K562 (cell line): Measurements from ENCODE around the gene BCAM. TPM values are rescaled to one million over a fixed set of nuclear protein-coding genes. Genes with fewer than 3 reads are reported as not detected.
"Not testable (repeated sequence)": the region's sequence is repeated elsewhere in the genome, so short reads cannot be mapped to it uniquely, and the experiment has no call there.

Experiments
- ATAC-seq: fragments of 200-7000 bp; cut with Tn5 transposase; 3 replicates; pipeline ENCODE4 v1.9.1; 2020; ENCODE audit warnings: moderate library complexity
- BruUV-seq: library from RNA; stranded (reverse); fragments of 400-500 nt; replicated peaks from 2 replicates; lab custom pipeline; 2021; lab: Mats Ljungman, UMichigan
- CTCF ChIA-PET: fragments of 300-600 bp; formaldehyde crosslinking; extraction: SDS; loops from one replicate; lab custom pipeline; 2021; ENCODE audit warnings: low intra/inter-chr PET ratio; lab: Yijun Ruan, JAX
- POLR2A ChIA-PET: fragments of 300-600, 350-650 bp; sonication (Branson Sonifier 250); formaldehyde crosslinking; extraction: SDS; loops from one replicate; lab custom pipeline; 2021; ENCODE audit warnings: antibody characterized with exemption, inconsistent platforms; lab: Yijun Ruan, JAX
- DNase-seq, 4 experiments: peaks; one replicate each; pipeline versions ENCODE4 v3.0.0 to v3.0.0-alpha.2; 2011 to 2018; ENCODE audit warnings: low spot score in 3 of 4, mixed read lengths in 3 of 4; ENCODE audit errors: extremely low read depth in 1 of 4
- FAIRE-seq: peaks from 2 replicates; lab custom pipeline; 2011; peaks lifted over from hg19 to GRCh38; lab: Jason Lieb, UNC
- H2AFZ ChIP-seq: 2 replicates; pipeline ENCODE4 v1.6.0; 2011; ENCODE audit warnings: low read depth, low read length, control low read depth, inconsistent platforms
- H3K27ac ChIP-seq: fragments of 200-600 bp; 3 replicates; pipeline ENCODE4 v1.8.0; 2011; ENCODE audit warnings: low read depth, mild to moderate bottlenecking, control low read depth, inconsistent platforms, low read length, moderate library complexity, mixed read lengths; ENCODE audit errors: extremely low read depth
- H3K27me3 ChIP-seq, 2 experiments: fragments of 300-600 bp in 1 of 2; 2 replicates in 1 of 2; 3 replicates in 1 of 2; pipeline versions ENCODE4 v1.6.0 to v1.8.0; 2011; ENCODE audit warnings: inconsistent platforms in 2 of 2, low read length in 2 of 2, mild to moderate bottlenecking in 1 of 2, mixed read lengths in 1 of 2, moderate library complexity in 1 of 2; ENCODE audit not compliant: control insufficient read depth in 2 of 2, insufficient read depth in 2 of 2
- H3K36me3 ChIP-seq: fragments of 300-600 bp; 3 replicates; pipeline ENCODE4 v1.8.0; 2011; ENCODE audit warnings: mild to moderate bottlenecking, low read length, inconsistent platforms; ENCODE audit not compliant: control insufficient read depth, insufficient read depth
- H3K4me1 ChIP-seq, 2 experiments: fragments of 200-600 bp in 1 of 2; replicated peaks in 1 of 2; 2 replicates in 1 of 2; 3 replicates in 1 of 2; pipeline versions ENCODE4 v1.5.1 to v1.8.0; 2011; ENCODE audit warnings: inconsistent platforms in 2 of 2, low read length in 2 of 2, mild to moderate bottlenecking in 1 of 2, mixed read lengths in 1 of 2, moderate library complexity in 1 of 2; ENCODE audit not compliant: control insufficient read depth in 2 of 2, insufficient read depth in 2 of 2
- H3K4me2 ChIP-seq: 2 replicates; pipeline ENCODE4 v1.6.1; 2011; ENCODE audit warnings: low read length, control low read depth, inconsistent platforms, mixed read lengths; ENCODE audit not compliant: insufficient read depth
- H3K4me3 ChIP-seq: fragments of 200-600 bp; sonication (generic), shearing (Covaris generic); 2 replicates; pipeline ENCODE4 v1.5.1; 2016; ENCODE audit warnings: control low read depth, inconsistent platforms
- H3K79me2 ChIP-seq: fragments of 200-600 bp; 3 replicates; pipeline ENCODE4 v1.8.0; 2011; ENCODE audit warnings: low read length, inconsistent platforms; ENCODE audit not compliant: control insufficient read depth, insufficient read depth
- H3K9ac ChIP-seq, 2 experiments: 2 replicates each; pipeline versions ENCODE4 v1.6.0 to v1.6.1; 2011; ENCODE audit warnings: low read depth in 2 of 2, low read length in 2 of 2, control low read depth in 1 of 2, inconsistent platforms in 1 of 2, mild to moderate bottlenecking in 1 of 2, mixed read lengths in 1 of 2; ENCODE audit not compliant: insufficient read depth in 1 of 2
- H3K9me1 ChIP-seq: one replicate; pipeline ENCODE4 v1.6.0; 2011; ENCODE audit warnings: inconsistent platforms, mild to moderate bottlenecking, low read length, moderate library complexity; ENCODE audit not compliant: control insufficient read depth, insufficient read depth
- H3K9me3 ChIP-seq: replicated peaks from 2 replicates; pipeline ENCODE4 v1.5.1; 2011; ENCODE audit warnings: low read depth, low read length, inconsistent platforms; ENCODE audit not compliant: control insufficient read depth, insufficient read depth
- H4K20me1 ChIP-seq: replicated peaks from 2 replicates; pipeline ENCODE4 v1.6.1; 2011; ENCODE audit warnings: low read length, inconsistent platforms, mixed read lengths; ENCODE audit not compliant: control insufficient read depth, insufficient read depth
- BHLHE40 ChIP-seq: IDR thresholded peaks from 2 replicates; pipeline ENCODE4 v1.6.1; 2011; ENCODE audit warnings: low read length, improper control_type of control experiment
- CBFB ChIP-seq: sonication (generic); formaldehyde crosslinking; IDR thresholded peaks from 2 replicates; pipeline ENCODE4 v1.4.0; 2020; ENCODE audit warnings: mild to moderate bottlenecking, missing genetic modification reagents
- COPS2 ChIP-seq: fragments of 450-650 bp; conservative IDR thresholded peaks from 2 replicates; pipeline ENCODE4 v1.6.1; 2016; ENCODE audit warnings: mild to moderate bottlenecking, moderate library complexity
- ILK ChIP-seq: fragments of 450-650 bp; IDR thresholded peaks from 2 replicates; pipeline ENCODE4 v1.6.1; 2016; ENCODE audit warnings: missing genetic modification characterization, low read depth, mild to moderate bottlenecking, missing compliant biosample characterization, moderate library complexity, borderline replicate concordance
- NR2C1 ChIP-seq, 2 experiments: fragments of 450-650 bp; IDR thresholded peaks; 2 replicates each; pipeline ENCODE4 v1.6.1; 2017; ENCODE audit warnings: mild to moderate bottlenecking in 2 of 2, antibody characterized with exemption in 1 of 2, inconsistent platforms in 1 of 2, missing compliant biosample characterization in 1 of 2, missing genetic modification characterization in 1 of 2
- OTX1 ChIP-seq: fragments of 450-650 bp; formaldehyde crosslinking; IDR thresholded peaks from 2 replicates; pipeline ENCODE4 v1.4.0; 2022; ENCODE audit warnings: mild to moderate bottlenecking
- SMARCB1 ChIP-seq: IDR thresholded peaks from 2 replicates; pipeline ENCODE4 v1.6.1; 2011; ENCODE audit warnings: improper control_type of control experiment, low read depth; ENCODE audit not compliant: insufficient read length
- WGBS: fragments of 100-300 bp; shearing (Covaris generic); methylation state at CpG from one replicate; pipeline ENCODE4 v1.1.6; 2016; ENCODE audit warnings: low coverage, mixed read lengths; ENCODE audit not compliant: insufficient coverage; ENCODE audit errors: missing lambda C conversion rate; 5-methylcytosine and 5-hydroxymethylcytosine counted together
- in situ Hi-C: fragments of 300-500 bp; cut with MboI; formaldehyde crosslinking; loops from 4 replicates; pipeline ENCODE4 v1.15.0; 2018; ENCODE audit warnings: inconsistent platforms, mixed read lengths
- intact Hi-C: fragments of 100-400 bp; cut with micrococcal nuclease; formaldehyde crosslinking; loops from 2 replicates; pipeline ENCODE4 v1.14.2; 2022
- polyA plus RNA-seq, 8 experiments: library from polyadenylated mRNA; depleted of rRNA in 4 of 8; stranded (reverse) in 5 of 8; unstranded in 3 of 8; fragments of >200 nt; fragmentation: Nextera tagmentation in 2 of 8; fragmentation: Illumina TruSeq in 1 of 8; extraction: Ambion mirVana in 2 of 8; extraction: Trizol in 1 of 8; gene quantifications; 2 replicates each; pipeline versions ENCODE4 v1.2.1 to v1.2.3, GENCODE V29; 2011 to 2014; ENCODE audit warnings: inconsistent platforms in 1 of 8, missing spikeins in 1 of 8
- total RNA-seq, 7 experiments: library from RNA; depleted of rRNA in 6 of 7; stranded (reverse); fragments of >200 nt in 6 of 7; fragmentation: Illumina TruSeq in 2 of 7; extraction: Trizol in 2 of 7; gene quantifications; 2 replicates each; pipeline versions ENCODE4 v1.2.1 to v1.2.3, GENCODE V29; 2011 to 2021; ENCODE audit warnings: low replicate concordance in 1 of 7

The BCAM gene
- total and polyA plus RNA-seq, 9 of the 15 experiments (the other 6 are each of a cell fraction or from before 2014, with no cell fraction given), result 0.07 to 1.3 (median 0.33) TPM; not detected in 2

DNA sequence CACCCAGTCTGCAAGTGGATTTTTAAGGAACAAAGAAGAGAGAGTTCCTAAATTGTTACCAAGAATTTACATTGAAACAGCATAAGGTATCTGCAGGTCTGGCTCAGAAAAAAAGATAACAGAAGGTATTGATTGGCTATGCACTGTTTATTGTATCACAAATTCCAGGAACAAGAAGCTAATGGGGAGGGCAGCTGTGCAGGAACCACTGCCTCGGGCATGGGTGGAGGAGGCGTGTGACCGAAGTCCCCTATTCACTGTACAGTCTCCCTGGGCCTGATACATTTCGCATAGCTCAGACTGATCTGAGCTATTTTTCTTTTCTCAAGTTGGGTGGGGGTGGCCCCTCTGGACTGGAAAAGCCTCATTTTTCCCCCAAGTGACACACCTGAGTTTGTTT is 48.9 kb downstream of the BCAM start:
- TF ChIP-seq NR2C1 (IDR thresholded peaks at IDR 0.05) (no peak), NR2C1 (tag; IDR thresholded peaks at IDR 0.05) (no peak), BHLHE40 (no peak), SMARCB1 (no peak), OTX1 (CRISPR knock-in tag) (no peak), COPS2 (no peak), CBFB (no peak), ILK (tag) (no peak)

DNA sequence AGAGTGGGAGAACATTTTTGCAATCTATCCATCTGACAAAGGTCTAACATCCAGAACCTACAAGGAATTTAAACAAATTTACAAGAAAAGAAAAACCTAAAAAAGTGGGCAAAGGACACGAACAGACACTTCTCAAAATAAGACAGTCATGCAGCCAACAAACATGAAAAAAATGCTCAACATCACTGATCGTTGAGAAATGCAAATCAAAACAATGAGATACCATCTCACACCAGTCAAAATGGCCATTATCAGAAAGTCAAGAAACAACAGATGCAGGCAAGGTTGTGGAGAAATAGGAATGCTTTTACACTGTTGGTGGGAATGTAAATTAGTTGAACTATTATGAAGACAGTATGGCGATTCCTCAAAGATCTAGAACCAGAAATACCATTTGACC is 52.7 kb downstream of the BCAM start:
- H3K27me3 ChIP-seq, BruUV-seq, ATAC-seq, H3K4me2 ChIP-seq, in situ Hi-C loops, CTCF ChIA-PET, intact Hi-C loops, H3K9me3 ChIP-seq, H3K9ac ChIP-seq, H4K20me1 ChIP-seq, H3K4me3 ChIP-seq, H3K27ac ChIP-seq, DNase-seq, H2AFZ ChIP-seq, H3K9me1 ChIP-seq: not testable (repeated sequence)
- peaks cover 5 to 11% of the 10 kb centered on the region in 2 experiments for H3K4me1 ChIP-seq
- peaks cover 20% of the 10 kb centered on the region; the same call in 2 of the 3 replicates for H3K79me2 ChIP-seq
- FAIRE-seq, result peak; percentile 63
- POLR2A ChIA-PET, result interaction anchor here (0.6 kb wide), 1 partner anchor 64 kb away, joined by 3 read pairs; no protein-coding TSS in a partner anchor
- peaks cover 38% of the 10 kb centered on the region for H3K36me3 ChIP-seq
- WGBS, result 65% methylated on average over 3 of the region's 3 CpGs

More for the DNA sequence above, 48.9 kb downstream of the BCAM start:
- in situ Hi-C loops (no loop called here), intact Hi-C loops (no loop called here)
- H3K79me2 ChIP-seq, result peaks cover 43% of the 10 kb centered on the region
- CTCF ChIA-PET, result no interaction called here
- H3K4me3 ChIP-seq, result no peak overlapping the region
- H3K9me1 ChIP-seq, result peaks cover 4% of the 10 kb centered on the region
- POLR2A ChIA-PET, result no interaction called here
- no peak for FAIRE-seq
- DNase-seq, result no peak
- H3K27me3 ChIP-seq, result no peaks in the 10 kb centered on the region
- no peak for ATAC-seq
- H3K4me1 ChIP-seq, result peaks cover 11 to 14% of the 10 kb centered on the region in 2 experiments
- WGBS, result 71% methylated on average over 4 of the region's 4 CpGs
- no peak overlapping the region for H2AFZ ChIP-seq
- no peak overlapping the region for H3K9ac ChIP-seq
- BruUV-seq, result no TSS peak
- H4K20me1 ChIP-seq, result peaks cover 13% of the 10 kb centered on the region; the same call in 1 of the 2 replicates
- H3K27ac ChIP-seq, result no peak overlapping the region
- H3K9me3 ChIP-seq, result no peaks in the 10 kb centered on the region
- peaks cover 30% of the 10 kb centered on the region for H3K36me3 ChIP-seq
- no peak overlapping the region for H3K4me2 ChIP-seq
